ENCODE results near the gene GALR1. TPM values are rescaled to one million over a fixed set of nuclear protein-coding genes. Genes with fewer than 3 reads are reported as not detected.

Gene GALR1
- total RNA-seq, 1 experiment from 2014 or later = not detected

GRCh38 chr18:77320971-77321559, 71.4 kb downstream of the GALR1 start:
- ChIA-PET CTCF (no interaction called here), POLR2A (no interaction called here), RAD21 (ENCODE audit: low non-redundant PET in 1 of 2, low total read pairs in 2 of 2, uncharacterized antibody in 2 of 2, unreplicated experiment in 2 of 2) (no interaction called here)
- no peaks in the 10 kb centered on the region for H3K36me3 ChIP-seq (ENCODE audit: control insufficient read depth in 1 of 2, insufficient read depth in 2 of 2, low read length in 2 of 2)
- ATAC-seq (no peak), DNase-seq (ENCODE audit: low read depth, low spot score) (no peak)
- no peaks in the 10 kb centered on the region for H4K20me1 ChIP-seq (ENCODE audit: insufficient read depth)
- no peaks in the 10 kb centered on the region for H3K79me2 ChIP-seq (ENCODE audit: insufficient read depth, low read length)
- H3K9ac ChIP-seq (ENCODE audit: low read length) = no peak overlapping the region
- no peaks in the 10 kb centered on the region for H3K9me2 ChIP-seq (ENCODE audit: insufficient read depth)
- H3K9me3 ChIP-seq (ENCODE audit: control insufficient read depth in 1 of 2, insufficient read depth in 1 of 2, low read depth in 1 of 2, low read length in 2 of 2) = no peaks in the 10 kb centered on the region
- TF ChIP-seq YY1 (IDR thresholded peaks at IDR 0.05; ENCODE audit: extremely low read depth, insufficient replicate concordance, low read depth, low read length) (no peak), POLR2AphosphoS5 (IDR thresholded peaks at IDR 0.05; ENCODE audit: low read depth, low read length) (no peak), EZH2phosphoT487 (IDR thresholded peaks at IDR 0.05; ENCODE audit: borderline replicate concordance) (no peak), ZFX (IDR thresholded peaks at IDR 0.05) (no peak), EZH2 (IDR thresholded peaks at IDR 0.05) (no peak), CTCF (IDR thresholded peaks at IDR 0.05 in 2 of 3, conservative IDR thresholded peaks at IDR 0.05 in 1 of 3; ENCODE audit: borderline replicate concordance in 1 of 3, insufficient read depth in 1 of 3, low read depth in 2 of 3, low read length in 2 of 3) (no peak), ATF3 (IDR thresholded peaks at IDR 0.05) (no peak), ZNF274 (IDR thresholded peaks at IDR 0.05; ENCODE audit: low read depth, low read length) (no peak), ELF1 (IDR thresholded peaks at IDR 0.05; ENCODE audit: borderline replicate concordance, low read depth) (no peak), JUND (IDR thresholded peaks at IDR 0.05) (no peak)
- intact Hi-C loops (cut with micrococcal nuclease) = no loop called here
- H3K4me2 ChIP-seq (ENCODE audit: low read length) = no peak overlapping the region
- H3K4me3 ChIP-seq (replicated peaks in 1 of 2; ENCODE audit: low read depth in 1 of 2, low read length in 2 of 2) = no peak overlapping the region
- no peak overlapping the region for H3K27ac ChIP-seq (ENCODE audit: low read depth, low read length)
- peaks cover 13% of the 10 kb centered on the region; the same call in 1 of the 2 replicates for H3K27me3 ChIP-seq (ENCODE audit: insufficient read depth, low read length)
- H2AFZ ChIP-seq (ENCODE audit: low read depth, low read length, poor library complexity, severe bottlenecking) = no peak overlapping the region
- no peaks in the 10 kb centered on the region for H3K4me1 ChIP-seq (ENCODE audit: control insufficient read depth in 1 of 2, insufficient read depth in 2 of 2, low read length in 2 of 2)
- BruUV-seq (replicated peaks) = no TSS peak
